ENCODE results near the gene TOP2A. TPM values are rescaled to one million over a fixed set of nuclear protein-coding genes. Genes with fewer than 3 reads are reported as not detected.

The TOP2A gene
- total RNA-seq, 1 donor from 2014 or later = 41.9 TPM

GRCh38 chr17:40442392-40443195 is 24.9 kb upstream of the TOP2A start:
- H3K4me3 Mint-ChIP-seq (ENCODE audit: unreplicated experiment) = peak overlapping the region; percentile 74
- H3K27ac Mint-ChIP-seq (ENCODE audit: unreplicated experiment) = peak overlapping the region; percentile 74
- no peak for DNase-seq (ENCODE audit: extremely low spot score, unreplicated experiment)
- peaks cover 28% of the 10 kb centered on the region for H3K4me1 Mint-ChIP-seq (ENCODE audit: unreplicated experiment)
- H3K36me3 Mint-ChIP-seq (ENCODE audit: unreplicated experiment) = peaks cover 25% of the 10 kb centered on the region
- no peaks in the 10 kb centered on the region for H3K27me3 Mint-ChIP-seq (ENCODE audit: unreplicated experiment)
- TF ChIP-seq, protein P1, sequence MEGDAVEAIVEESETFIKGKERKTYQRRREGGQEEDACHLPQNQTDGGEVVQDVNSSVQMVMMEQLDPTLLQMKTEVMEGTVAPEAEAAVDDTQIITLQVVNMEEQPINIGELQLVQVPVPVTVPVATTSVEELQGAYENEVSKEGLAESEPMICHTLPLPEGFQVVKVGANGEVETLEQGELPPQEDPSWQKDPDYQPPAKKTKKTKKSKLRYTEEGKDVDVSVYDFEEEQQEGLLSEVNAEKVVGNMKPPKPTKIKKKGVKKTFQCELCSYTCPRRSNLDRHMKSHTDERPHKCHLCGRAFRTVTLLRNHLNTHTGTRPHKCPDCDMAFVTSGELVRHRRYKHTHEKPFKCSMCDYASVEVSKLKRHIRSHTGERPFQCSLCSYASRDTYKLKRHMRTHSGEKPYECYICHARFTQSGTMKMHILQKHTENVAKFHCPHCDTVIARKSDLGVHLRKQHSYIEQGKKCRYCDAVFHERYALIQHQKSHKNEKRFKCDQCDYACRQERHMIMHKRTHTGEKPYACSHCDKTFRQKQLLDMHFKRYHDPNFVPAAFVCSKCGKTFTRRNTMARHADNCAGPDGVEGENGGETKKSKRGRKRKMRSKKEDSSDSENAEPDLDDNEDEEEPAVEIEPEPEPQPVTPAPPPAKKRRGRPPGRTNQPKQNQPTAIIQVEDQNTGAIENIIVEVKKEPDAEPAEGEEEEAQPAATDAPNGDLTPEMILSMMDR (IDR thresholded peaks at IDR 0.05) = no peak
- no peaks in the 10 kb centered on the region for H3K9me3 Mint-ChIP-seq (ENCODE audit: unreplicated experiment)

DNA sequence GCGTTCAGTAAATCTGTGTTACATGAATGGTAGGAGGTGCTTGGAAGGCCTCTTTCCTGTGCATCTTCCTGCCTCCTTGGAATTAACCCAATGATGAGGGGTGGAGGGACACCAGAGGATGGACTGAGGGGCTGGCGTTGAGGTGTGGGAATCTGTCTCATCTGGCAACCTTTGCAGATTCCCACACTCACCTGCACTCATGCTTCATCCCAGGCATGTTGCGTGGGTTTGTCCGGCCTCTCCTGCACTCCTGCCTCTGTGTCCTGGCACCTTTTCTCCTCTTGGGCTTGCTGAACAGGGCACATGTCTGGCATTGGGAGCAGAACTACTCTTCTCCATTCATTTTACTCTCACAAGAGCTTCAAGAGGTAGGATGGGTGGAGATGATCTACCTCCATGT is 22.5 kb upstream of the TOP2A start:
- H3K27me3 Mint-ChIP-seq (ENCODE audit: unreplicated experiment) = no peaks in the 10 kb centered on the region
- H3K4me3 Mint-ChIP-seq (ENCODE audit: unreplicated experiment) = no peak overlapping the region
- H3K4me1 Mint-ChIP-seq (ENCODE audit: unreplicated experiment) = peaks cover 18% of the 10 kb centered on the region
- no peaks in the 10 kb centered on the region for H3K9me3 Mint-ChIP-seq (ENCODE audit: unreplicated experiment)
- peaks cover 8% of the 10 kb centered on the region for H3K36me3 Mint-ChIP-seq (ENCODE audit: unreplicated experiment)
- TF ChIP-seq, protein P1 (IDR thresholded peaks at IDR 0.05) = no peak
- DNase-seq (ENCODE audit: extremely low spot score, unreplicated experiment) = no peak
- H3K27ac Mint-ChIP-seq (ENCODE audit: unreplicated experiment) = no peak overlapping the region

DNA sequence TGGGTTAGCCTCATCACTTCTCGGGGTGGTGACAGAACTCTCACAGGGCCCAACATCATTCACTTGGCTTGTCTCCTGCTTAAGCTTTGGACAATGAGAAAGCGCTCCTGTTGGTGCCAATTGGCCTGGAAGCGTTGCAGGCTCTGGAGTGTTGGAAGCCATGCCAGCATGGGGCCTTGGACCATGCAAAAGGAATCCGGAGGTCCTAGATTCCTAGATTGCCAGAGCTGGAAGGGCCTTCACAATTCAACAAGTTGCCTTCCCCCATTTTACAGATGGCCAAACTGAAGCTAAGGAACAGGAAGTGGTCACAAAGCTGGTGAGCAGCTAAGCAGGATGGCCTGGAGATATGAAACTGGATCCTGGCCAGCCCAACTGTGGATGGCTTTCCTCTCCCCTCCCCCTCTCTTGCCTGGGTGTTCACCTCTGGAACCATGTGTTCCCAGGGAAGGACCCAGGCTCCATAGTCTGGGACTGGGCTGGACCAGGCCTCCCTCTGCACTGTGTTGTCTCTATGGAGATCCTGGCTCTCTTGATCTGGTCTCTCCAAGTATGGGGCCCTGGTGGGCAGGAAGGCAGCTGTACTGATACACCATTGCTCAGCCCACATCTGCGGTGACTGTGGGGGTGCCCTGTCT is 19.5 kb upstream of the TOP2A start:
- no peak overlapping the region for H3K4me3 Mint-ChIP-seq (ENCODE audit: unreplicated experiment)
- H3K9me3 Mint-ChIP-seq (ENCODE audit: unreplicated experiment) = no peaks in the 10 kb centered on the region
- TF ChIP-seq, protein P1 (IDR thresholded peaks at IDR 0.05) = no peak
- no peaks in the 10 kb centered on the region for H3K36me3 Mint-ChIP-seq (ENCODE audit: unreplicated experiment)
- no peaks in the 10 kb centered on the region for H3K27me3 Mint-ChIP-seq (ENCODE audit: unreplicated experiment)
- no peak for DNase-seq (ENCODE audit: extremely low spot score, unreplicated experiment)
- H3K4me1 Mint-ChIP-seq (ENCODE audit: unreplicated experiment) = peaks cover 15% of the 10 kb centered on the region
- no peak overlapping the region for H3K27ac Mint-ChIP-seq (ENCODE audit: unreplicated experiment)

GRCh38 chr17:40436636-40437035 is 18.9 kb upstream of the TOP2A start:
- Mint-ChIP-seq H3K27ac (ENCODE audit: unreplicated experiment) (no peak overlapping the region), H3K9me3 (ENCODE audit: unreplicated experiment) (no peaks in the 10 kb centered on the region), H3K4me3 (ENCODE audit: unreplicated experiment) (no peak overlapping the region), H3K36me3 (ENCODE audit: unreplicated experiment) (no peaks in the 10 kb centered on the region), H3K4me1 (ENCODE audit: unreplicated experiment) (peaks cover 13% of the 10 kb centered on the region), H3K27me3 (ENCODE audit: unreplicated experiment) (no peaks in the 10 kb centered on the region)
- TF ChIP-seq, protein P1 (IDR thresholded peaks at IDR 0.05) = no peak
- DNase-seq (ENCODE audit: extremely low spot score, unreplicated experiment) = no peak
